GM21528 (cell line): ENCODE data around the gene CARD11.
"Not testable (repeated sequence)": the region's sequence is repeated elsewhere in the genome, so short reads cannot be mapped to it uniquely, and the experiment has no call there.

Source experiments
- ATAC-seq: cut with Tn5 transposase; IDR thresholded peaks from one replicate; pipeline ENCODE4 v1.9.1; 2021; ENCODE audit warnings: mild to moderate bottlenecking, moderate library complexity; ENCODE audit not compliant: unreplicated experiment, low FRiP score

Gene CARD11

GRCh38 chr7:3025616-3026015, 18.1 kb downstream of the CARD11 start:
- no peak for ATAC-seq

- ATAC-seq = no peak
Measured at GRCh38 chr7:3021825-3022224, 21.8 kb downstream of the CARD11 start.

- ATAC-seq = not testable (repeated sequence)
Measured at GRCh38 chr7:3021224-3021623, 22.4 kb downstream of the CARD11 start.

GRCh38 chr7:3020416-3020815, 23.3 kb downstream of the CARD11 start:
- no peak for ATAC-seq

- ATAC-seq = no peak
Measured at GRCh38 chr7:3019801-3020200, 23.9 kb downstream of the CARD11 start.

- no peak for ATAC-seq
Measured at GRCh38 chr7:3013975-3014792, 29.5 kb downstream of the CARD11 start.

- ATAC-seq = no peak
Measured at GRCh38 chr7:3011211-3011852, 32.3 kb downstream of the CARD11 start.

GRCh38 chr7:3010161-3010560, 33.5 kb downstream of the CARD11 start:
- ATAC-seq = no peak

- no peak for ATAC-seq
Measured at GRCh38 chr7:3009086-3009485, 34.6 kb downstream of the CARD11 start.

- no peak for ATAC-seq
Measured at GRCh38 chr7:3008386-3008785, 35.3 kb downstream of the CARD11 start.

GRCh38 chr7:3007696-3008095, 36.0 kb downstream of the CARD11 start:
- ATAC-seq = no peak

- ATAC-seq = no peak
Measured at GRCh38 chr7:3005257-3005656, 38.4 kb downstream of the CARD11 start.

GRCh38 chr7:3003936-3004335, 39.7 kb downstream of the CARD11 start:
- ATAC-seq = no peak

GRCh38 chr7:3002631-3003030, 41.0 kb downstream of the CARD11 start:
- no peak for ATAC-seq

GRCh38 chr7:3000566-3000965, 43.1 kb downstream of the CARD11 start:
- ATAC-seq = no peak

GRCh38 chr7:2999078-2999500, 44.6 kb downstream of the CARD11 start:
- no peak for ATAC-seq

GRCh38 chr7:2997014-2997413, 46.7 kb downstream of the CARD11 start:
- no peak for ATAC-seq

GRCh38 chr7:2996141-2996540, 47.5 kb downstream of the CARD11 start:
- ATAC-seq = no peak

GRCh38 chr7:2993868-2994267, 49.8 kb downstream of the CARD11 start:
- ATAC-seq = no peak

GRCh38 chr7:2993396-2993795, 50.3 kb downstream of the CARD11 start:
- no peak for ATAC-seq

- no peak for ATAC-seq
Measured at GRCh38 chr7:2990949-2991470, 52.7 kb downstream of the CARD11 start.

- ATAC-seq = no peak
Measured at GRCh38 chr7:2986561-2986960, 57.1 kb downstream of the CARD11 start.
